K562 (cell line): ENCODE measurements around the gene PRDM16.

Source experiments
- BRCA1 ChIP-seq, 2 experiments: fragments of 450-650 bp in 1 of 2; sonication (generic) in 1 of 2; formaldehyde crosslinking in 1 of 2; IDR thresholded peaks; 2 replicates each; pipeline versions ENCODE4 v1.5.0 to v1.6.1; 2017 to 2020; ENCODE audit warnings: mild to moderate bottlenecking in 1 of 2, missing genetic modification reagents in 1 of 2
- CTCF ChIP-seq, 3 experiments: IDR thresholded peaks in 2 of 3; conservative IDR thresholded peaks in 1 of 3; 2 replicates each; pipeline ENCODE4 v1.5.1; 2011 to 2012; ENCODE audit warnings: low read length in 3 of 3, mild to moderate bottlenecking in 3 of 3, control low read depth in 2 of 3, improper control_type of control experiment in 1 of 3, inconsistent platforms in 1 of 3, low read depth in 1 of 3, mixed read lengths in 1 of 3, moderate library complexity in 1 of 3; ENCODE audit not compliant: insufficient read depth in 2 of 3
- ETS1 ChIP-seq: conservative IDR thresholded peaks from 2 replicates; pipeline ENCODE4 v1.6.1; 2011; ENCODE audit warnings: low read depth, mild to moderate bottlenecking, low read length; ENCODE audit not compliant: control insufficient read depth
- EZH2 ChIP-seq: IDR thresholded peaks from 2 replicates; pipeline ENCODE4 v1.6.1; 2012; ENCODE audit warnings: low read depth, mild to moderate bottlenecking, inconsistent platforms, low read length, borderline replicate concordance
- GABPB1 ChIP-seq: sonication (generic); formaldehyde crosslinking; IDR thresholded peaks from 2 replicates; pipeline ENCODE4 v1.8.0; 2022; ENCODE audit warnings: mild to moderate bottlenecking, missing genetic modification reagents
- GATA2 ChIP-seq: sonication (generic); formaldehyde crosslinking; IDR thresholded peaks from 2 replicates; pipeline ENCODE4 v1.4.0; 2020; ENCODE audit warnings: mild to moderate bottlenecking, missing genetic modification reagents
- NBN ChIP-seq: fragments of 450-650 bp; IDR thresholded peaks from 2 replicates; pipeline ENCODE4 v1.6.1; 2016; ENCODE audit warnings: low read depth, mild to moderate bottlenecking
- NFRKB ChIP-seq: fragments of 450-650 bp; IDR thresholded peaks from 2 replicates; pipeline ENCODE4 v1.6.1; 2016; ENCODE audit warnings: low read depth
- POLR2A ChIP-seq: fragments of 450-650 bp; conservative IDR thresholded peaks from 2 replicates; pipeline ENCODE4 v1.6.1; 2016
- REST ChIP-seq, 2 experiments: fragments of 450-650 bp; formaldehyde crosslinking in 1 of 2; IDR thresholded peaks; 2 replicates each; pipeline versions ENCODE4 v1.4.0 to v1.6.1; 2014 to 2020; ENCODE audit warnings: mild to moderate bottlenecking in 2 of 2, borderline replicate concordance in 1 of 2, low read depth in 1 of 2
- ZNF232 ChIP-seq: sonication (generic); formaldehyde crosslinking; IDR thresholded peaks from 2 replicates; pipeline ENCODE4 v1.8.0; 2022; ENCODE audit warnings: mild to moderate bottlenecking, missing genetic modification reagents
- TF ChIP-seq, protein P1 (sequence below): sonication (generic); formaldehyde crosslinking; IDR thresholded peaks from 2 replicates; pipeline ENCODE4 v1.8.1; 2023; ENCODE audit warnings: mild to moderate bottlenecking, missing genetic modification reagents

DNA sequence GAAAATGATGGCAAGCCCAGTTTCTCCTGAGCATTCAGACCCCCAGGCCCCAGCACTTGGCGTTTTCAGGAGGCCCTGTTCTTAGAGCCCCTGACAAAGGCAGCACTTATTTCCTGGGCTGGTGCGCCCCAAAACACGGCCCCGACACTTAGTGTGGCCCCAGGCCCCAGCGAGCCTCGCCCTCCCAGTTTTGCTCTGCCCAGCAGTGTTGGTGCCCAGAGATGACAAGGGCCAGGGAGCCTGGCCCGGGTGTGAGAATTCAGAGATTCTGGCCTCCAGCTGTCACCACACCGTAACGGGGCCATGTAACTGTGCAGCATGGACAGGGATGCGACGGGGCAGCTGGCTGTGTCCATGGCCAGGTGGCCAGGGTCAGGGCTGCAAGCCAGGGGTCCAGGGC, 367.4 kb downstream of the PRDM16 start:
- TF ChIP-seq NBN (no peak), CTCF (IDR thresholded peaks at IDR 0.05 in 2 of 3, conservative IDR thresholded peaks at IDR 0.05 in 1 of 3; ENCODE audit: insufficient read depth in 2 of 3, low read depth in 1 of 3, low read length in 3 of 3) (no peak), POLR2A (no peak), ZNF232 (CRISPR knock-in tag) (no peak), REST (IDR thresholded peaks at IDR 0.05; ENCODE audit: borderline replicate concordance) (no peak), REST (CRISPR knock-in tag; IDR thresholded peaks at IDR 0.05; ENCODE audit: low read depth) (no peak), ETS1 (no peak), BRCA1 (IDR thresholded peaks at IDR 0.05) (no peak), BRCA1 (CRISPR knock-in tag; IDR thresholded peaks at IDR 0.05) (no peak), GABPB1 (CRISPR knock-in tag) (no peak), EZH2 (no peak), NFRKB (no peak), GATA2 (CRISPR knock-in tag) (no peak)
- TF ChIP-seq, protein P1, sequence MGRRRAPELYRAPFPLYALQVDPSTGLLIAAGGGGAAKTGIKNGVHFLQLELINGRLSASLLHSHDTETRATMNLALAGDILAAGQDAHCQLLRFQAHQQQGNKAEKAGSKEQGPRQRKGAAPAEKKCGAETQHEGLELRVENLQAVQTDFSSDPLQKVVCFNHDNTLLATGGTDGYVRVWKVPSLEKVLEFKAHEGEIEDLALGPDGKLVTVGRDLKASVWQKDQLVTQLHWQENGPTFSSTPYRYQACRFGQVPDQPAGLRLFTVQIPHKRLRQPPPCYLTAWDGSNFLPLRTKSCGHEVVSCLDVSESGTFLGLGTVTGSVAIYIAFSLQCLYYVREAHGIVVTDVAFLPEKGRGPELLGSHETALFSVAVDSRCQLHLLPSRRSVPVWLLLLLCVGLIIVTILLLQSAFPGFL (CRISPR knock-in tag): no peak
